Stimulated activated CD8-positive, alpha-beta memory T cell treated with anti-CD3 and anti-CD28 coated beads, Interleukin-15, amount 100 ng/mL, for 1 hour (primary cell): Measurements from ENCODE around the gene CDC25A.
"Not testable (repeated sequence)": the region's sequence is repeated elsewhere in the genome, so short reads cannot be mapped to it uniquely, and the experiment has no call there.

Experiments used
- DNase-seq: peaks from one replicate; pipeline ENCODE4 v3.0.0-alpha.2; 2020; ENCODE audit warnings: low read depth

The CDC25A gene

GRCh38 chr3:48140936-48141603 is 47.1 kb downstream of the CDC25A start:
- no peak for DNase-seq

- DNase-seq: no peak
These were observed 47.9 kb downstream of the CDC25A start for GRCh38 chr3:48140336-48140757.

GRCh38 chr3:48137425-48137999 is 50.7 kb downstream of the CDC25A start:
- no peak for DNase-seq

- DNase-seq: no peak
These were observed 52.4 kb downstream of the CDC25A start for GRCh38 chr3:48135552-48136495.

- no peak for DNase-seq
These were observed 57.8 kb downstream of the CDC25A start for GRCh38 chr3:48130321-48130904.

- no peak for DNase-seq
These were observed 58.3 kb downstream of the CDC25A start for GRCh38 chr3:48129921-48130320.

GRCh38 chr3:48128774-48129173 is 59.4 kb downstream of the CDC25A start:
- DNase-seq: no peak

GRCh38 chr3:48125886-48126622 is 62.2 kb downstream of the CDC25A start:
- no peak for DNase-seq

GRCh38 chr3:48125013-48125705 is 63.1 kb downstream of the CDC25A start:
- DNase-seq: no peak

GRCh38 chr3:48123346-48123745 is 64.9 kb downstream of the CDC25A start:
- no peak for DNase-seq

GRCh38 chr3:48122504-48122903 is 65.7 kb downstream of the CDC25A start:
- DNase-seq: no peak

GRCh38 chr3:48120223-48120622 is 68.0 kb downstream of the CDC25A start:
- DNase-seq: no peak

- no peak for DNase-seq
These were observed 68.6 kb downstream of the CDC25A start for GRCh38 chr3:48119505-48120193.

GRCh38 chr3:48118928-48119327 is 69.3 kb downstream of the CDC25A start:
- DNase-seq: no peak

- DNase-seq: no peak
These were observed 69.9 kb downstream of the CDC25A start for GRCh38 chr3:48118322-48118721.

- no peak for DNase-seq
These were observed 75.4 kb downstream of the CDC25A start for GRCh38 chr3:48112813-48113212.

GRCh38 chr3:48112108-48112791 is 76.0 kb downstream of the CDC25A start:
- DNase-seq: not testable (repeated sequence)

GRCh38 chr3:48110463-48110862 is 77.8 kb downstream of the CDC25A start:
- no peak for DNase-seq

GRCh38 chr3:48107227-48107626 is 81.0 kb downstream of the CDC25A start:
- no peak for DNase-seq
